ENCODE measurements around the gene CACNA1D.
A peak's percentile ranks its signal among the peaks of the same experiment; 100 is the strongest.

The CACNA1D gene

GRCh38 chr3:53813229-53813628 is 318.8 kb downstream of the CACNA1D start:
- DNase-seq = no peak

GRCh38 chr3:53813876-53814275 is 319.5 kb downstream of the CACNA1D start:
- no peak for DNase-seq

- no peak for DNase-seq
These were observed 320.7 kb downstream of the CACNA1D start for GRCh38 chr3:53815067-53815466.

GRCh38 chr3:53815651-53816050 is 321.2 kb downstream of the CACNA1D start:
- DNase-seq = no peak

- DNase-seq = no peak
These were observed 322.0 kb downstream of the CACNA1D start for GRCh38 chr3:53816425-53816824.

GRCh38 chr3:53817211-53817610 is 322.8 kb downstream of the CACNA1D start:
- DNase-seq = no peak

- no peak for DNase-seq
These were observed 323.4 kb downstream of the CACNA1D start for GRCh38 chr3:53817809-53818208.

GRCh38 chr3:53818221-53819162 is 324.1 kb downstream of the CACNA1D start:
- DNase-seq = no peak

GRCh38 chr3:53819163-53819868 is 324.9 kb downstream of the CACNA1D start:
- no peak for DNase-seq

GRCh38 chr3:53820084-53820483 is 325.7 kb downstream of the CACNA1D start:
- no peak for DNase-seq

GRCh38 chr3:53820756-53821580 is 326.6 kb downstream of the CACNA1D start:
- DNase-seq = no peak

- DNase-seq = peak; percentile 50
These were observed 327.3 kb downstream of the CACNA1D start for GRCh38 chr3:53821631-53822121.

GRCh38 chr3:53822331-53822741 is 327.9 kb downstream of the CACNA1D start:
- no peak for DNase-seq

- no peak for DNase-seq
These were observed 328.9 kb downstream of the CACNA1D start for GRCh38 chr3:53823026-53823955.

- no peak for DNase-seq
These were observed 329.7 kb downstream of the CACNA1D start for GRCh38 chr3:53823956-53824657.

GRCh38 chr3:53824795-53825194 is 330.4 kb downstream of the CACNA1D start:
- DNase-seq = no peak

GRCh38 chr3:53826048-53826447 is 331.6 kb downstream of the CACNA1D start:
- no peak for DNase-seq

GRCh38 chr3:53828581-53828980 is 334.2 kb downstream of the CACNA1D start:
- DNase-seq = no peak

GRCh38 chr3:53829605-53830004 is 335.2 kb downstream of the CACNA1D start:
- DNase-seq = no peak

- no peak for DNase-seq
These were observed 336.5 kb downstream of the CACNA1D start for GRCh38 chr3:53830944-53831343.

- DNase-seq = no peak
These were observed 338.7 kb downstream of the CACNA1D start for GRCh38 chr3:53833053-53833645.

Measured in NCI-H510A treated with DMSO at 0.1 percent for 48 hours (cell line).